HG02623 (cell line): ENCODE results near the gene PPM1H.
"Not testable (repeated sequence)": the region's sequence is repeated elsewhere in the genome, so short reads cannot be mapped to it uniquely, and the experiment has no call there.

ENCODE experiments used
- ATAC-seq: cut with Tn5 transposase; IDR thresholded peaks from one replicate; pipeline ENCODE4 v1.9.1; 2021; ENCODE audit warnings: moderate library complexity; ENCODE audit not compliant: unreplicated experiment

The PPM1H gene

DNA sequence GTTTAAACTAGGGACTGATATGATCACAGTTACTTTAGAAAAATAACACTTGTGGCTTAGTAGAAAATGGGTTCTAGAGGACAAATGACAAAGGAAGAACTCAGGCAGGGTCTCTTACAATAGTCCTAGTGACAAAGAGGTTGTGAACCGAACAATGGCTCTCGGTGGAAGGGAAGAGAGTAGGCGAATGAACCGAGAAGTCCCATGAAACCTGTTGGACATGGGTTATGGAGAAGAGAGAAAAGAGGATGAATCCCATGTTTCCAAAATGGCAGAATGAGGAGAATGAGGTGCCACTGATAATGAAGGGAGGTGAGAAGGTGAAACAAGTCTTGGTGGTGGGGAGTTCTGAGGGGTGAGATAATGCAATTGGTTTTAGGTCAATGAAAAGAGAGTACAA, 94.1 kb downstream of the PPM1H start:
- ATAC-seq: no peak

DNA sequence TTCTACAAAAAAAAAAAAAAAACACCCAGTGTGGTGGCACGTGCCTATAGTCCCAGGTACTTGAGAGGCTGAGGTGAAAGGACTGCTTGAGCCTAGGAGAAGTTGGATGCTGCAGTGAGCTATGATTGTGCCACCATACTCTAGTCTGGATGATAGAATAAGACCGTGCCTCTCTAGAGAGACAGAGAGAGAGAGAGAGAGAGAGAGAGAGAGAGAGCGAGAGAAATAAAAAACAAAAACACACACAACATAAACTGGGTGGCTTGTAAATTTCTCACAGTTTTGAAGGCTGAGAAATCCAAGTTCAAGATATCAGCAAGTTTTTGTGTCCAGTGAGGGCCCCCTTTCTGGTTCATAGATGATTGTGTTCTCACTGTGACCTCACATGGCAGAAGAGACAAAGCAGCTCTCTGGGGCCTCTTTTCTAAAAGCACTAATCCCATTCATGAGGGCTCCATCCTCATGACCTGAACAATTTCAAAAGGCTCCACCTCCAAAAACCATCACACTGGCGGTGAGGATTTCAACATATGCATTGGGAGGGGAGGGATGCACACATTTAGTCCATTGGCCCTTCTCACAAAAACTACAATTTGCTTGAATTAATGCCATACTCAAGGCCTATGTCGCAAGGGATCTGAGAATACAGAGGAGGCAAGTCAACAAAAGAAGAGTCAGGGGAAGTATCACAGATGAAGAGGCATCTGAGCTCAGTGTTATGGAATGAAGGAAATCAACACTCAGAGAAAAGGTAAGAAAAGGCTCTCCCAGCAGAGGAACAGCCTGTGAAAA, 94.9 kb downstream of the PPM1H start:
- ATAC-seq: no peak

GRCh38 chr12:62834971-62835547, 99.9 kb downstream of the PPM1H start:
- ATAC-seq: no peak

DNA sequence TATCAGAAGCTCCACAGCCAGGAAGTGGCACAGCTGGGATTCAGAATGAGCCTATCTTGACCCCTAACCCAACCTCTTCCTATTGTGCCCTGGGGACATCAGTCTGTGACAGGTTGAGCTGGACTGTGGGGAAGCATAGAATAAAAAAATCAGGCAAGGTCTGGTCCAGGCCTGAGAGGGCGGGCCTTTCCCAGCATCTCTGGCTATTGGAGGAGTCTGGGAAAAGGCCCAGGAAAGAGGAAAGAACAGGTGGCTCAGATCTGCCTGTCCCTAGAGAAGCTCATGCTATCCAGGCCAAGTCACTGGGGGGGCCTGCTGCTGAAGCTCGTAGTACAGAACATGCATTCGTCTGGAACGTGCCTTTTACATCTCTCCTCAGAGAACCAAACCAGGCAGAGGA, 100.5 kb downstream of the PPM1H start:
- ATAC-seq: no peak

- no peak for ATAC-seq
These were observed 101.3 kb downstream of the PPM1H start for GRCh38 chr12:62833634-62834033.

- no peak for ATAC-seq
These were observed 102.4 kb downstream of the PPM1H start for GRCh38 chr12:62832558-62832957.

GRCh38 chr12:62832027-62832426, 102.9 kb downstream of the PPM1H start:
- no peak for ATAC-seq

DNA sequence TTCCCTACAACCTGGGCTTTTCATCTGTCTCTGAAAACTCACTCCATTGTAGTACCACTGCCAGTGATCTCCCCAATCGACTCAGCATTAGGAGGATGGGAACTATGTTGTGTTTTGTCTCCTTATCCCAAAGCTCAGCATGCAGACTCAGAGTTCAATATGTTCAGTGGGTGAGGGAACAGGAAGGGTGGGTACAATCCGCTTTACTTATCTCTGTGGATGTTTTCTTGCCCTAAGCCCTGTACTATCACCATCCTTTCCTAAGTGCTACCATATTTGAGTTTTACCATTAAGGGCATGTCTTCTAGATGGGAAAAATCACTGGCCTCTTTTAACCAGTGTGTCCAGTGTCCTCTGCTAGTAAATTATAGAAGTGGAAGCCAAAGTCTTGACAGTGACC, 107.1 kb downstream of the PPM1H start:
- no peak for ATAC-seq

DNA sequence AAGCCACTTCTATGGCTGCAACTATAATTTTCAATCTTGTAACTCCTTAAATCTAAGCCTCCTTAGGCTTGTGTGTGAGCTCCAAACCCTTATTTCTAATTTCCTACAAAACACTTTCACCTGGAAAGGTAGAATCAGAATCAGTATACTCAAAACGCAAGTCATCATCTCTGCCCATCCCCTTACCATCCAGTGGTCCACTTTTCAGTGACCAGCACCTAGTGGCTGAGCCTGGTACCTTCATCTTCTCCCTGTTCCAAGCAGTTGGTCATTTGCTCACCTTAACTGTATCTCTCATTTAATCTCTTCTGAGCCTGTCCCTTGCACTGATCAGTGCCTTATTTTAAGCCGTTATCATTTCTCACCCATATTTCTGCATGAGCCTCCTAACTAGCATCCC, 107.9 kb downstream of the PPM1H start:
- ATAC-seq: no peak

DNA sequence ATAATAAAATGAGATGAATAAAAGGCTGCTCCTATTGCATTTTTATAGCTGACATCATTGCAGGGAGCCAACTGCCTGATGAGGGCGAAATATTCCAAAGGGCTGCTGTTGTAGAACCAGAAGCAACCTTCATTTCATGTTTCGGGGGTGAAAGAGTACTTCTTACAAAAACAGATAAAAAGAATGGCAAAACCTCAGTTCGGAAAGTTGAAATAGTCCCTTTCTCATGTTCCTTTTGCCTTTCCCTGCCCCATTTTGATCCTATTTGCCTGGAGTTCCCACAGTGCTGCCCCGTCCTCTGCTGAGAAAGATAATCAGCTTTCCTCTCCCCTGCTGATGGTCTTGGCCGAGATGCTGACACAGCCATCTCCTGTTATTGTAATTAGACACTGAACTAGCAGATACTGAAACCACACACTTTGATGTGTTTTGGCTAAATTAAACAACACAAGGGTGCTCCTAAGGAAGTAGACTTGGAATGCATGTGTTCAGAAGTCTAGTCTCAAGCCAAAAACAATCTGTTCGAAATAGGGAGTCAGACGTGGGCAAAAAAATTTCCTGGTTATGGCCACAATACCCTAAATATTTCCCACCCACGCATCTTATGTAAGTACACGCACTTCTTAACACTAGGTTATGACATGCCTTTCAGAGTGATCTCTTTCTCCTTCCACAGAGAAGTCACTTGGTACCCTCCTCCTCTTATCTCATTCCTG, 117.2 kb downstream of the PPM1H start:
- ATAC-seq: no peak

GRCh38 chr12:62814243-62814642, 120.7 kb downstream of the PPM1H start:
- no peak for ATAC-seq

- ATAC-seq: no peak
These were observed 121.7 kb downstream of the PPM1H start for GRCh38 chr12:62813031-62813829.

GRCh38 chr12:62811481-62811880, 123.5 kb downstream of the PPM1H start:
- ATAC-seq: not testable (repeated sequence)

DNA sequence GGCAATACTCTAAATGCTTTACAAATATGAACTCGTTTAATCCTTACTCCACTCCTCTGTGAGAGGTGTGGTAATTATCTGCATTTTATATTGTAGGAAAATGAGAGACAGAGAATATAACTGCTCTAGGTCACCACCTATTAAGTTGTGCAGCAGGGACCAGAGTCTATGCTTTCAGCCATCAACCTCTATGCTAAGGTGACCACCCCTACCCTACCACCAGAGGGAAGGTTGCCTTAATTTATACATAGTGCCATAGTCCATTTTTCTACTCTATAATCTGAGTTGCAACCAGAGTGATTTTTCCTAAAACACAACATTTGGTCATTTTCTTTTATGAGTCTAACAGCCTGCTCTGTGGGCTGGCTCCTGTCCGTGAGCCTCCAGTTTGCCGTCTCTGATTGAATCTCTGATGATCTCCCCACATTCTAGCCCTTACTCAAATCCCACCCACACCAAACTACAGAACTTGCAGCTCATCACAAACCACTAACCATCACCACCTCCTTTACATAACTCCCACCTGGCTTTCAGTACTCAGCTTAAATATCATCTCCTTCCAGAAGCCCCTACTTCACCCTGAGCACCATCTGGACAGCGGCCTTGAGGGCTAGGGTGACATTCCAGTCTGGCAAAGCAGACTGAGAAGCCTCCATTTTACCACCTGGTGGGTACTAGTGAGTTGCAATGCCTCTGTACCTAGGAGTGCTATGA, 126.6 kb downstream of the PPM1H start:
- ATAC-seq: peak; percentile 85

- ATAC-seq: no peak
These were observed 128.1 kb downstream of the PPM1H start for GRCh38 chr12:62806893-62807292.

- no peak for ATAC-seq
These were observed 128.6 kb downstream of the PPM1H start for GRCh38 chr12:62806244-62806836.

- no peak for ATAC-seq
These were observed 129.4 kb downstream of the PPM1H start for GRCh38 chr12:62805517-62805916.

- no peak for ATAC-seq
These were observed 131.2 kb downstream of the PPM1H start for GRCh38 chr12:62803756-62804155.

GRCh38 chr12:62802984-62803383, 132.0 kb downstream of the PPM1H start:
- ATAC-seq: no peak

- ATAC-seq: no peak
These were observed 132.6 kb downstream of the PPM1H start for GRCh38 chr12:62802321-62802720.
